ENCODE data around the gene UNC5C.

DNA sequence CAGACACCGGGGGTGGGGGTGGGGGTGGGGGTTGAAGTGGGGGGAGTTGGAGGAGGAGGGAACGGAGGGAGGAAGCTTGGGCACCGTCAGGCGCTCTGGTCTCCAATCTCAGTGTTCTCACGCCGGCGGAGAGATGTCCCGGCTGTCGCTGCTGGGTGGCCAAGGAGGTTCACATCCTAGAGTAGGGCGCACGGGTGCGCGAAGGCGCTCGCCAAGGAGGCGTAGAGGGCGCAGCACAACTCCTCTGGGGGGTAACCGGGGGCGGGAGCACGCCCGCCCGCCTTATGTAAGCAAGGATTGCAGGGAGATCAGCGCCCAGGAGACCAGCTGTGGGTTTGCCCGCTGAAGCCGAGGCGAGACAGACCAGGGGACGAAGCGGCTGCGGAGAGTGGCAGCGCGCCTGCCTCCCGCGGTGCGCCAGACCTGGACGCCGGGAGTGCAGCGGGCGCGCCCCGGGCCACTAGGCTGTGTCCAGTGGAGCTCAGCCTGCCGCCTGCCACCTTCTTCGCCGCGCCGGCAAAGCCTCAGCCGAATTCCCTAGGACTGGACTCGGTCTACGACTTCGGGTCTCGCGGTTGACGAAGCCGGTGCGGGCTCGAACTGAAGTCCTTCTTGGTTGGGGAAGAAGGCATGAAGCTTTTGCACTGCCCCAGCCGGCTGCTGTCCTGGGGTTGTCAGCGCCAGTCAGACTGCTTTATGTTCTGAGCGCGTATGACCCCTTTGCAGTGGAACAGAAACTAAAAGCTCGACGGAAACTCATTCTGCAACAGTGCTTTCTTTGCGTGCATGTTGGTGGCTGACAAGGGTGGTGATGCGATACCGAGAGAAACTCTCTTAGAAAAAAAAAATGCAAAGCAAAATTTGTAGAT, 707 bp upstream of the UNC5C start:
- TF ChIP-seq RAD21 (IDR thresholded peaks at IDR 0.05) (peak in 1 of 2 donors; percentile 4), RXRA (IDR thresholded peaks at IDR 0.05) (no peak), GABPA (IDR thresholded peaks at IDR 0.05 in 1 of 2, conservative IDR thresholded peaks at IDR 0.05 in 1 of 2) (no peak), SP1 (IDR thresholded peaks at IDR 0.05) (no peak)
- TF ChIP-seq, protein P1, sequence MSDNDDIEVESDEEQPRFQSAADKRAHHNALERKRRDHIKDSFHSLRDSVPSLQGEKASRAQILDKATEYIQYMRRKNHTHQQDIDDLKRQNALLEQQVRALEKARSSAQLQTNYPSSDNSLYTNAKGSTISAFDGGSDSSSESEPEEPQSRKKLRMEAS (IDR thresholded peaks at IDR 0.05): no peak
- TF ChIP-seq, protein P2, sequence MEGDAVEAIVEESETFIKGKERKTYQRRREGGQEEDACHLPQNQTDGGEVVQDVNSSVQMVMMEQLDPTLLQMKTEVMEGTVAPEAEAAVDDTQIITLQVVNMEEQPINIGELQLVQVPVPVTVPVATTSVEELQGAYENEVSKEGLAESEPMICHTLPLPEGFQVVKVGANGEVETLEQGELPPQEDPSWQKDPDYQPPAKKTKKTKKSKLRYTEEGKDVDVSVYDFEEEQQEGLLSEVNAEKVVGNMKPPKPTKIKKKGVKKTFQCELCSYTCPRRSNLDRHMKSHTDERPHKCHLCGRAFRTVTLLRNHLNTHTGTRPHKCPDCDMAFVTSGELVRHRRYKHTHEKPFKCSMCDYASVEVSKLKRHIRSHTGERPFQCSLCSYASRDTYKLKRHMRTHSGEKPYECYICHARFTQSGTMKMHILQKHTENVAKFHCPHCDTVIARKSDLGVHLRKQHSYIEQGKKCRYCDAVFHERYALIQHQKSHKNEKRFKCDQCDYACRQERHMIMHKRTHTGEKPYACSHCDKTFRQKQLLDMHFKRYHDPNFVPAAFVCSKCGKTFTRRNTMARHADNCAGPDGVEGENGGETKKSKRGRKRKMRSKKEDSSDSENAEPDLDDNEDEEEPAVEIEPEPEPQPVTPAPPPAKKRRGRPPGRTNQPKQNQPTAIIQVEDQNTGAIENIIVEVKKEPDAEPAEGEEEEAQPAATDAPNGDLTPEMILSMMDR (IDR thresholded peaks at IDR 0.05; ENCODE audit: low read depth, low read length, missing input control): no peak
- TF ChIP-seq, protein P3, sequence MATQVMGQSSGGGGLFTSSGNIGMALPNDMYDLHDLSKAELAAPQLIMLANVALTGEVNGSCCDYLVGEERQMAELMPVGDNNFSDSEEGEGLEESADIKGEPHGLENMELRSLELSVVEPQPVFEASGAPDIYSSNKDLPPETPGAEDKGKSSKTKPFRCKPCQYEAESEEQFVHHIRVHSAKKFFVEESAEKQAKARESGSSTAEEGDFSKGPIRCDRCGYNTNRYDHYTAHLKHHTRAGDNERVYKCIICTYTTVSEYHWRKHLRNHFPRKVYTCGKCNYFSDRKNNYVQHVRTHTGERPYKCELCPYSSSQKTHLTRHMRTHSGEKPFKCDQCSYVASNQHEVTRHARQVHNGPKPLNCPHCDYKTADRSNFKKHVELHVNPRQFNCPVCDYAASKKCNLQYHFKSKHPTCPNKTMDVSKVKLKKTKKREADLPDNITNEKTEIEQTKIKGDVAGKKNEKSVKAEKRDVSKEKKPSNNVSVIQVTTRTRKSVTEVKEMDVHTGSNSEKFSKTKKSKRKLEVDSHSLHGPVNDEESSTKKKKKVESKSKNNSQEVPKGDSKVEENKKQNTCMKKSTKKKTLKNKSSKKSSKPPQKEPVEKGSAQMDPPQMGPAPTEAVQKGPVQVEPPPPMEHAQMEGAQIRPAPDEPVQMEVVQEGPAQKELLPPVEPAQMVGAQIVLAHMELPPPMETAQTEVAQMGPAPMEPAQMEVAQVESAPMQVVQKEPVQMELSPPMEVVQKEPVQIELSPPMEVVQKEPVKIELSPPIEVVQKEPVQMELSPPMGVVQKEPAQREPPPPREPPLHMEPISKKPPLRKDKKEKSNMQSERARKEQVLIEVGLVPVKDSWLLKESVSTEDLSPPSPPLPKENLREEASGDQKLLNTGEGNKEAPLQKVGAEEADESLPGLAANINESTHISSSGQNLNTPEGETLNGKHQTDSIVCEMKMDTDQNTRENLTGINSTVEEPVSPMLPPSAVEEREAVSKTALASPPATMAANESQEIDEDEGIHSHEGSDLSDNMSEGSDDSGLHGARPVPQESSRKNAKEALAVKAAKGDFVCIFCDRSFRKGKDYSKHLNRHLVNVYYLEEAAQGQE (IDR thresholded peaks at IDR 0.05): no peak
